ENCODE results near the gene CRIP1. TPM values are rescaled to one million over a fixed set of nuclear protein-coding genes. Genes with fewer than 3 reads are reported as not detected.

Gene CRIP1
- total and polyA plus RNA-seq, 4 donors: 72.8 to 465 (median 301) TPM

GRCh38 chr14:105446971-105447370 lies 39.7 kb upstream of the CRIP1 start:
- no peak for TF ChIP-seq CTCF (IDR thresholded peaks at IDR 0.05; ENCODE audit: control extremely low read depth, extremely low read depth)
- H3K9me3 ChIP-seq (ENCODE audit: control insufficient read depth in 4 of 4, insufficient read depth in 3 of 4, low read length in 3 of 4): no peaks in the 10 kb centered on the region
- peaks cover 0 to 4% (median 0%) of the 10 kb centered on the region in 5 donors for H3K4me1 ChIP-seq (ENCODE audit: control insufficient read depth in 5 of 5, insufficient read depth in 5 of 5, low read length in 5 of 5)
- H3K36me3 ChIP-seq (ENCODE audit: control insufficient read depth in 4 of 4, insufficient read depth in 4 of 4, low read length in 4 of 4): peaks cover 3 to 25% (median 13%) of the 10 kb centered on the region in 4 donors
- 85% methylated on average over 14 of the region's 14 CpGs for WGBS, 2 donors
- DNase-seq: no peak
- no peak overlapping the region for H3K27ac ChIP-seq (ENCODE audit: low read depth in 1 of 2, low read length in 1 of 2)
- no peak for ATAC-seq (ENCODE audit: insufficient read depth, low FRiP score)
- H3K9ac ChIP-seq (ENCODE audit: insufficient read depth in 1 of 2, low read length in 2 of 2): no peak overlapping the region
- H3K27me3 ChIP-seq (ENCODE audit: control insufficient read depth in 3 of 3, insufficient read depth in 3 of 3, low read length in 2 of 3): no peaks in the 10 kb centered on the region
- H3K4me3 ChIP-seq: no peak overlapping the region

GRCh38 chr14:105447651-105448640 lies 38.7 kb upstream of the CRIP1 start:
- DNase-seq: no peak
- H3K4me1 ChIP-seq (ENCODE audit: control insufficient read depth in 5 of 5, insufficient read depth in 5 of 5, low read length in 5 of 5): peaks cover 0 to 4% (median 0%) of the 10 kb centered on the region in 5 donors
- no peak for ATAC-seq (ENCODE audit: insufficient read depth, low FRiP score)
- TF ChIP-seq CTCF (IDR thresholded peaks at IDR 0.05; ENCODE audit: control extremely low read depth, extremely low read depth): no peak
- peaks cover 3 to 19% (median 12%) of the 10 kb centered on the region in 4 donors for H3K36me3 ChIP-seq (ENCODE audit: control insufficient read depth in 4 of 4, insufficient read depth in 4 of 4, low read length in 4 of 4)
- no peaks in the 10 kb centered on the region for H3K9me3 ChIP-seq (ENCODE audit: control insufficient read depth in 4 of 4, insufficient read depth in 3 of 4, low read length in 3 of 4)
- H3K4me3 ChIP-seq: no peak overlapping the region
- no peak overlapping the region for H3K27ac ChIP-seq (ENCODE audit: low read depth in 1 of 2, low read length in 1 of 2)
- H3K9ac ChIP-seq (ENCODE audit: insufficient read depth in 1 of 2, low read length in 2 of 2): no peak overlapping the region
- 92 to 93% methylated on average over 31 of the region's 31 CpGs for WGBS, 2 donors
- no peaks in the 10 kb centered on the region for H3K27me3 ChIP-seq (ENCODE audit: control insufficient read depth in 3 of 3, insufficient read depth in 3 of 3, low read length in 2 of 3)

GRCh38 chr14:105448706-105449111 lies 38.0 kb upstream of the CRIP1 start:
- DNase-seq (peak; percentile 77 to 83 (median 81)), ATAC-seq (ENCODE audit: insufficient read depth, low FRiP score) (peak; percentile 78)
- Histone ChIP-seq H3K9me3 (ENCODE audit: control insufficient read depth in 4 of 4, insufficient read depth in 3 of 4, low read length in 3 of 4) (no peaks in the 10 kb centered on the region), H3K4me1 (ENCODE audit: control insufficient read depth in 5 of 5, insufficient read depth in 5 of 5, low read length in 5 of 5) (peaks cover 0 to 4% (median 0%) of the 10 kb centered on the region in 5 donors), H3K27ac (ENCODE audit: low read depth in 1 of 2, low read length in 1 of 2) (no peak overlapping the region), H3K9ac (ENCODE audit: insufficient read depth in 1 of 2, low read length in 2 of 2) (no peak overlapping the region), H3K27me3 (ENCODE audit: control insufficient read depth in 3 of 3, insufficient read depth in 3 of 3, low read length in 2 of 3) (no peaks in the 10 kb centered on the region), H3K36me3 (ENCODE audit: control insufficient read depth in 4 of 4, insufficient read depth in 4 of 4, low read length in 4 of 4) (peaks cover 2 to 20% (median 10%) of the 10 kb centered on the region in 4 donors), H3K4me3 (no peak overlapping the region)
- TF ChIP-seq CTCF (IDR thresholded peaks at IDR 0.05; ENCODE audit: control extremely low read depth, extremely low read depth): peak; percentile 76
- 38 to 59% methylated on average over 16 of the region's 16 CpGs for WGBS, 2 donors

Measured in lung (tissue), 12 donors.